ENCODE data around the gene KRT7. TPM values are rescaled to one million over a fixed set of nuclear protein-coding genes. Genes with fewer than 3 reads are reported as not detected.

Gene KRT7
- total and polyA plus RNA-seq, 4 donors = 0.37 to 9.9 (median 7.0) TPM

DNA sequence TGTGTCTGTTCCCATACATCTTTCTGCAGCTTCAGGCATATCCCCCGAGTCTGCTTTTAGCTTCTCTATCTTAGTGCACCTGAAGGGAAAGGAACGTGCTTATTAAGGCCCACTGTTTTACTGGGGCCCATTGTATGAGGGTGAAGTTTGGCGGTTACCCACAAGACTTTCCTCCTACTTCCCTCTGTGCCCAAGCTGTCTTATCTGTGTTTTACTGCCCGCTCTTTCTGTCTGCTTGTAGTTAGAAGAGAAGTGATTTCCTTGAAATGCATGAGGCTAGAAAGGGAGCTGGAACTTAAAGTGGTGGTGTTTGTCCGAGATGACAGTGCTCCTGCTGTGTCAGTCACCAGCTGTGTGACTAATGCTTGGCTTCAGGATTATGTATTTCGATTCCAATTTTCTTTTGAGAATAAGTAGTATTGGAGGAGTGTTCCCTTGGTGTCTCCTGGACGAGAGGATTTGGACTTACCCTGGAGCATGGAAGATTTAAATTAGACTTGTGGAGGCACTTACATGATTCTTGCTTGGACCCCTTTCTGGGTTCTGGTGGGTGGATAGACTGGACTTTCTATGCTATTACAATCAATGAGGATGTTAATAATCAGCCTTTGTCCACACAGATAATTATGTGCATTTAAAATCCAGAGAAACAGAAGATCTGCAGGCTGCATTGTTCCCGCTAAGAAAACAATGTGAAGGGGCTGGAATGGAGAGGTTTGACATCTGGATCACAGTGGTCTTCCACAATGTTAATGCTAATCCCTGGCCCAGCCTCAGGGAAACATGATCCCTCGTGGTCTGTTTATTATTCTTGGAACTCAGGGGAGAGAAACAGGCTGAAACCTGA lies 27.5 kb downstream of the KRT7 start:
- WGBS = 76% methylated on average over 9 of the region's 9 CpGs
- peaks cover 2 to 12% (median 7%) of the 10 kb centered on the region in 4 donors for H3K27me3 ChIP-seq (ENCODE audit: control insufficient read depth in 4 of 4, insufficient read depth in 4 of 4, low read length in 3 of 4)
- peaks cover 0 to 5% (median 0%) of the 10 kb centered on the region in 4 donors for H3K4me1 ChIP-seq (ENCODE audit: control insufficient read depth in 4 of 4, insufficient read depth in 4 of 4, low read length in 3 of 4)
- no peak overlapping the region for H3K27ac ChIP-seq (ENCODE audit: low read depth in 1 of 2, low read length in 2 of 2)
- TF ChIP-seq FOXA1 (IDR thresholded peaks at IDR 0.05) = no peak
- no peak for TF ChIP-seq RAD21 (IDR thresholded peaks at IDR 0.05)
- TF ChIP-seq, protein P1, sequence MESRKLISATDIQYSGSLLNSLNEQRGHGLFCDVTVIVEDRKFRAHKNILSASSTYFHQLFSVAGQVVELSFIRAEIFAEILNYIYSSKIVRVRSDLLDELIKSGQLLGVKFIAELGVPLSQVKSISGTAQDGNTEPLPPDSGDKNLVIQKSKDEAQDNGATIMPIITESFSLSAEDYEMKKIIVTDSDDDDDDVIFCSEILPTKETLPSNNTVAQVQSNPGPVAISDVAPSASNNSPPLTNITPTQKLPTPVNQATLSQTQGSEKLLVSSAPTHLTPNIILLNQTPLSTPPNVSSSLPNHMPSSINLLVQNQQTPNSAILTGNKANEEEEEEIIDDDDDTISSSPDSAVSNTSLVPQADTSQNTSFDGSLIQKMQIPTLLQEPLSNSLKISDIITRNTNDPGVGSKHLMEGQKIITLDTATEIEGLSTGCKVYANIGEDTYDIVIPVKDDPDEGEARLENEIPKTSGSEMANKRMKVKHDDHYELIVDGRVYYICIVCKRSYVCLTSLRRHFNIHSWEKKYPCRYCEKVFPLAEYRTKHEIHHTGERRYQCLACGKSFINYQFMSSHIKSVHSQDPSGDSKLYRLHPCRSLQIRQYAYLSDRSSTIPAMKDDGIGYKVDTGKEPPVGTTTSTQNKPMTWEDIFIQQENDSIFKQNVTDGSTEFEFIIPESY (IDR thresholded peaks at IDR 0.05) = no peak
- TF ChIP-seq GABPA (IDR thresholded peaks at IDR 0.05 in 1 of 2, conservative IDR thresholded peaks at IDR 0.05 in 1 of 2) = no peak
- no peak overlapping the region for H3K9ac ChIP-seq (ENCODE audit: low read depth in 1 of 2, low read length in 2 of 2)
- no peaks in the 10 kb centered on the region for H3K36me3 ChIP-seq (ENCODE audit: control insufficient read depth in 4 of 4, insufficient read depth in 3 of 4, low read depth in 1 of 4, low read length in 3 of 4)
- no peak overlapping the region for H3K4me3 ChIP-seq (ENCODE audit: low read depth in 1 of 3, low read length in 3 of 3)
- DNase-seq (ENCODE audit: low spot score) = no peak
- H3K9me3 ChIP-seq (ENCODE audit: control insufficient read depth in 4 of 4, low read length in 3 of 4) = no peaks in the 10 kb centered on the region

DNA sequence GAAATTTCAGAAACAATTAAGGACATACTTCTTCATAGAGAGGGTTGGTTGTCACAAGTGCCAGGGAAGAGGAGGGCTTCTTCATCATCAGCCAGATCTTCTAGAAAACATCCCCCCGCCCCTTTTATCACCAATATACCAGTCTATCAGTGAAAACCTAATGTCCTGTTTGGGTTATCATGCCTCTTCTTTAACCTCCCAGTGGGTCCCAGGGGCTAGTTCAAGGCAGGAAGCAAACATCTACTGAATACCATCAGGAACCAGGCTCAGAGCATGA lies 28.1 kb downstream of the KRT7 start:
- TF ChIP-seq TAF1 (conservative IDR thresholded peaks at IDR 0.05) (no peak), NR2F2 (IDR thresholded peaks at IDR 0.05) (no peak), SP1 (IDR thresholded peaks at IDR 0.05) (no peak)
- Histone ChIP-seq H3K9ac (ENCODE audit: low read depth in 1 of 2, low read length in 2 of 2) (no peak overlapping the region), H3K36me3 (ENCODE audit: control insufficient read depth in 4 of 4, insufficient read depth in 3 of 4, low read depth in 1 of 4, low read length in 3 of 4) (no peaks in the 10 kb centered on the region), H3K27ac (ENCODE audit: low read depth in 1 of 2, low read length in 2 of 2) (no peak overlapping the region), H3K9me3 (ENCODE audit: control insufficient read depth in 4 of 4, low read length in 3 of 4) (no peaks in the 10 kb centered on the region), H3K4me3 (ENCODE audit: low read depth in 1 of 3, low read length in 3 of 3) (no peak overlapping the region), H3K4me1 (ENCODE audit: control insufficient read depth in 4 of 4, insufficient read depth in 4 of 4, low read length in 3 of 4) (peaks cover 0 to 5% (median 0%) of the 10 kb centered on the region in 4 donors), H3K27me3 (ENCODE audit: control insufficient read depth in 4 of 4, insufficient read depth in 4 of 4, low read length in 3 of 4) (peaks cover 2 to 12% (median 7%) of the 10 kb centered on the region in 4 donors)
- 68% methylated on average over 1 of the region's 1 CpG for WGBS
- no peak for DNase-seq (ENCODE audit: low spot score)

GRCh38 chr12:52262286-52262685 lies 29.2 kb downstream of the KRT7 start:
- 85% methylated on average over 3 of the region's 3 CpGs for WGBS
- Histone ChIP-seq H3K27ac (ENCODE audit: low read depth in 1 of 2, low read length in 2 of 2) (no peak overlapping the region), H3K4me3 (ENCODE audit: low read depth in 1 of 3, low read length in 3 of 3) (no peak overlapping the region), H3K9ac (ENCODE audit: low read depth in 1 of 2, low read length in 2 of 2) (no peak overlapping the region), H3K36me3 (ENCODE audit: control insufficient read depth in 4 of 4, insufficient read depth in 3 of 4, low read depth in 1 of 4, low read length in 3 of 4) (no peaks in the 10 kb centered on the region), H3K9me3 (ENCODE audit: control insufficient read depth in 4 of 4, low read length in 3 of 4) (no peaks in the 10 kb centered on the region), H3K4me1 (ENCODE audit: control insufficient read depth in 4 of 4, insufficient read depth in 4 of 4, low read length in 3 of 4) (peaks cover 0 to 5% (median 0%) of the 10 kb centered on the region in 4 donors), H3K27me3 (ENCODE audit: control insufficient read depth in 4 of 4, insufficient read depth in 4 of 4, low read length in 3 of 4) (peaks cover 2 to 4% (median 3%) of the 10 kb centered on the region in 4 donors)
- no peak for DNase-seq (ENCODE audit: low spot score)
- no peak for TF ChIP-seq GABPA (IDR thresholded peaks at IDR 0.05 in 1 of 2, conservative IDR thresholded peaks at IDR 0.05 in 1 of 2)
- TF ChIP-seq HNF4A (conservative IDR thresholded peaks at IDR 0.05) = no peak
- TF ChIP-seq, protein P1 (IDR thresholded peaks at IDR 0.05) = no peak

Measured in liver (tissue), 9 donors.